Measurements from ENCODE around the gene VAPB. TPM values are rescaled to one million over a fixed set of nuclear protein-coding genes. Genes with fewer than 3 reads are reported as not detected.
A peak's percentile ranks its signal among the peaks of the same experiment; 100 is the strongest.

Gene VAPB
- total and polyA plus RNA-seq, 7 donors, result 23.4 to 47.6 (median 36.9) TPM

GRCh38 chr20:58433029-58433647 is 44.1 kb downstream of the VAPB start:
- Histone ChIP-seq H3K4me1 (peaks cover 0 to 37% (median 28%) of the 10 kb centered on the region in 4 donors), H3K27me3 (no peaks in the 10 kb centered on the region), H3K9me3 (no peaks in the 10 kb centered on the region), H3K36me3 (peaks cover 0 to 5% (median 0%) of the 10 kb centered on the region in 4 donors), H3K4me3 (no peak overlapping the region), H3K27ac (peak overlapping the region in 3 of 4 donors; percentile 36 to 55 (median 52))
- DNase-seq, result no peak
- TF ChIP-seq EP300 (IDR thresholded peaks at IDR 0.05) (no peak), POLR2A (IDR thresholded peaks at IDR 0.05) (no peak), POLR2AphosphoS5 (IDR thresholded peaks at IDR 0.05) (no peak), CTCF (IDR thresholded peaks at IDR 0.05) (no peak)
- intact Hi-C loops (cut with DNase I), result no loop called here
- 86 to 93% methylated on average over 2 of the region's 2 CpGs for WGBS, 2 donors

- peaks cover 0 to 5% (median 0%) of the 10 kb centered on the region in 4 donors for H3K36me3 ChIP-seq
- peaks cover 0 to 37% (median 28%) of the 10 kb centered on the region in 4 donors for H3K4me1 ChIP-seq
- WGBS, 2 donors, result 19 to 58% methylated on average over 1 of the region's 1 CpG
- DNase-seq, result no peak
- TF ChIP-seq EP300 (IDR thresholded peaks at IDR 0.05) (no peak), POLR2A (IDR thresholded peaks at IDR 0.05) (no peak), CTCF (IDR thresholded peaks at IDR 0.05) (no peak), POLR2AphosphoS5 (IDR thresholded peaks at IDR 0.05) (no peak)
- no peaks in the 10 kb centered on the region for H3K9me3 ChIP-seq
- H3K4me3 ChIP-seq, result no peak overlapping the region
- peak overlapping the region in 2 of 4 donors; percentile 36 to 52 for H3K27ac ChIP-seq
- H3K27me3 ChIP-seq, result no peaks in the 10 kb centered on the region
- intact Hi-C loops (cut with DNase I), result no loop called here
These were observed 44.7 kb downstream of the VAPB start for GRCh38 chr20:58433759-58434158.

- H3K36me3 ChIP-seq, result peaks cover 0 to 5% (median 0%) of the 10 kb centered on the region in 4 donors
- H3K4me3 ChIP-seq, result no peak overlapping the region
- H3K27ac ChIP-seq, result no peak overlapping the region
- H3K27me3 ChIP-seq, result no peaks in the 10 kb centered on the region
- peaks cover 0 to 42% (median 30%) of the 10 kb centered on the region in 4 donors for H3K4me1 ChIP-seq
- intact Hi-C loops (cut with DNase I), result no loop called here
- no peaks in the 10 kb centered on the region for H3K9me3 ChIP-seq
- WGBS, 2 donors, result 22 to 71% methylated on average over 5 of the region's 5 CpGs
- DNase-seq, result no peak
- TF ChIP-seq POLR2AphosphoS5 (IDR thresholded peaks at IDR 0.05), result no peak
These were observed 45.3 kb downstream of the VAPB start for GRCh38 chr20:58434326-58434725.

- H3K27me3 ChIP-seq, result no peaks in the 10 kb centered on the region
- H3K27ac ChIP-seq, result no peak overlapping the region
- no peaks in the 10 kb centered on the region for H3K9me3 ChIP-seq
- TF ChIP-seq POLR2AphosphoS5 (IDR thresholded peaks at IDR 0.05), result no peak
- no peak for TF ChIP-seq EP300 (IDR thresholded peaks at IDR 0.05)
- TF ChIP-seq CTCF (IDR thresholded peaks at IDR 0.05), result no peak
- TF ChIP-seq POLR2A (IDR thresholded peaks at IDR 0.05), result no peak
- 89 to 94% methylated on average over 6 of the region's 6 CpGs for WGBS, 2 donors
- peaks cover 0 to 51% (median 33%) of the 10 kb centered on the region in 4 donors for H3K4me1 ChIP-seq
- H3K36me3 ChIP-seq, result peaks cover 0 to 6% (median 0%) of the 10 kb centered on the region in 4 donors
- intact Hi-C loops (cut with DNase I), result no loop called here
- no peak for DNase-seq
- H3K4me3 ChIP-seq, result no peak overlapping the region
These were observed 46.2 kb downstream of the VAPB start for GRCh38 chr20:58435237-58435636.

- no peaks in the 10 kb centered on the region for H3K9me3 ChIP-seq
- no peak for DNase-seq
- TF ChIP-seq EP300 (IDR thresholded peaks at IDR 0.05), result no peak
- TF ChIP-seq CTCF (IDR thresholded peaks at IDR 0.05), result no peak
- no peak for TF ChIP-seq POLR2AphosphoS5 (IDR thresholded peaks at IDR 0.05)
- TF ChIP-seq POLR2A (IDR thresholded peaks at IDR 0.05), result no peak
- no peaks in the 10 kb centered on the region for H3K27me3 ChIP-seq
- peaks cover 0 to 21% (median 0%) of the 10 kb centered on the region in 4 donors for H3K36me3 ChIP-seq
- WGBS, 2 donors, result 45 to 81% methylated on average over 5 of the region's 5 CpGs
- no peak overlapping the region for H3K27ac ChIP-seq
- intact Hi-C loops (cut with DNase I), result no loop called here
- no peak overlapping the region for H3K4me3 ChIP-seq
- H3K4me1 ChIP-seq, result peaks cover 0 to 45% (median 26%) of the 10 kb centered on the region in 4 donors
These were observed 48.0 kb downstream of the VAPB start for GRCh38 chr20:58436868-58437645.
